ENCODE measurements around the gene SCN2B. TPM values are rescaled to one million over a fixed set of nuclear protein-coding genes. Genes with fewer than 3 reads are reported as not detected.

SCN2B gene
- total RNA-seq, 1 experiment from 2014 or later, result 0.20 TPM

DNA sequence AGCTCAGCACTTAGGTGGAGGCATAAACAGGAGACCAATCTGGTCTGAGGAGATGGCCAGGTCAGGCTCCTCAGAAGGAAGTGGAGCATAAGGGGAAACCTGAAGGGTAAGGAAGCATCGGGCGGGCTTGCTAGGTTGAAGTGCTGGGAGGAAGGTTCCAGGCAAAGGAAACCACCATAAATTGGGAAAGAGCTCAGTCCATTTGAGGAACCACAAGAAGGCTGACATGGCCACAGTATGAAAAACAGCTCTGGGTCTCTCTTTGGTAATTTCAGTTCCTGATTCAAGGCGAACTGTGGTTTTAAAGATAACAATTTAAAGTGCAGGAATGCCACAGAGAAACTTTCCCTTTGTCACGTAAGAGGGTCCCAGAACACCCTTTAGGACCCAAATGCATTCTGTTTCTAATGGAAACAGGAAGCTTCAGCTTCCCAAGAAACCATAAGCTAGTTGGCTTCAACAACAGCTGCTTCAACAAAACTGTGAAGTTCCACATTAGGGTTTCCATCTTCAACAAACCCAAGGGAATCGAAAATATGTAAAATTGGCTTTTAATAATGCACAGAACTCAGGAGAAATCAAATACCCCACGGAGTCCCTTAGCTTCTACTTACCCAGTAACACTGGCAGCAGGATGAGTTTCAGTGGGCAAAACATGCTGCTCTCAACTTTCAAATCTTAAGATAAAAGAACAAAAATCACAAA lies 37.9 kb upstream of the SCN2B start (continued):
- TF ChIP-seq, protein P1, sequence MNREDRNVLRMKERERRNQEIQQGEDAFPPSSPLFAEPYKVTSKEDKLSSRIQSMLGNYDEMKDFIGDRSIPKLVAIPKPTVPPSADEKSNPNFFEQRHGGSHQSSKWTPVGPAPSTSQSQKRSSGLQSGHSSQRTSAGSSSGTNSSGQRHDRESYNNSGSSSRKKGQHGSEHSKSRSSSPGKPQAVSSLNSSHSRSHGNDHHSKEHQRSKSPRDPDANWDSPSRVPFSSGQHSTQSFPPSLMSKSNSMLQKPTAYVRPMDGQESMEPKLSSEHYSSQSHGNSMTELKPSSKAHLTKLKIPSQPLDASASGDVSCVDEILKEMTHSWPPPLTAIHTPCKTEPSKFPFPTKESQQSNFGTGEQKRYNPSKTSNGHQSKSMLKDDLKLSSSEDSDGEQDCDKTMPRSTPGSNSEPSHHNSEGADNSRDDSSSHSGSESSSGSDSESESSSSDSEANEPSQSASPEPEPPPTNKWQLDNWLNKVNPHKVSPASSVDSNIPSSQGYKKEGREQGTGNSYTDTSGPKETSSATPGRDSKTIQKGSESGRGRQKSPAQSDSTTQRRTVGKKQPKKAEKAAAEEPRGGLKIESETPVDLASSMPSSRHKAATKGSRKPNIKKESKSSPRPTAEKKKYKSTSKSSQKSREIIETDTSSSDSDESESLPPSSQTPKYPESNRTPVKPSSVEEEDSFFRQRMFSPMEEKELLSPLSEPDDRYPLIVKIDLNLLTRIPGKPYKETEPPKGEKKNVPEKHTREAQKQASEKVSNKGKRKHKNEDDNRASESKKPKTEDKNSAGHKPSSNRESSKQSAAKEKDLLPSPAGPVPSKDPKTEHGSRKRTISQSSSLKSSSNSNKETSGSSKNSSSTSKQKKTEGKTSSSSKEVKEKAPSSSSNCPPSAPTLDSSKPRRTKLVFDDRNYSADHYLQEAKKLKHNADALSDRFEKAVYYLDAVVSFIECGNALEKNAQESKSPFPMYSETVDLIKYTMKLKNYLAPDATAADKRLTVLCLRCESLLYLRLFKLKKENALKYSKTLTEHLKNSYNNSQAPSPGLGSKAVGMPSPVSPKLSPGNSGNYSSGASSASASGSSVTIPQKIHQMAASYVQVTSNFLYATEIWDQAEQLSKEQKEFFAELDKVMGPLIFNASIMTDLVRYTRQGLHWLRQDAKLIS (CRISPR knock-in tag; IDR thresholded peaks at IDR 0.05; ENCODE audit: borderline replicate concordance), result no peak
- TF ChIP-seq, protein P2, sequence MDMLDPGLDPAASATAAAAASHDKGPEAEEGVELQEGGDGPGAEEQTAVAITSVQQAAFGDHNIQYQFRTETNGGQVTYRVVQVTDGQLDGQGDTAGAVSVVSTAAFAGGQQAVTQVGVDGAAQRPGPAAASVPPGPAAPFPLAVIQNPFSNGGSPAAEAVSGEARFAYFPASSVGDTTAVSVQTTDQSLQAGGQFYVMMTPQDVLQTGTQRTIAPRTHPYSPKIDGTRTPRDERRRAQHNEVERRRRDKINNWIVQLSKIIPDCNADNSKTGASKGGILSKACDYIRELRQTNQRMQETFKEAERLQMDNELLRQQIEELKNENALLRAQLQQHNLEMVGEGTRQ (CRISPR knock-in tag; IDR thresholded peaks at IDR 0.05), result no peak
- TF ChIP-seq, protein P3, sequence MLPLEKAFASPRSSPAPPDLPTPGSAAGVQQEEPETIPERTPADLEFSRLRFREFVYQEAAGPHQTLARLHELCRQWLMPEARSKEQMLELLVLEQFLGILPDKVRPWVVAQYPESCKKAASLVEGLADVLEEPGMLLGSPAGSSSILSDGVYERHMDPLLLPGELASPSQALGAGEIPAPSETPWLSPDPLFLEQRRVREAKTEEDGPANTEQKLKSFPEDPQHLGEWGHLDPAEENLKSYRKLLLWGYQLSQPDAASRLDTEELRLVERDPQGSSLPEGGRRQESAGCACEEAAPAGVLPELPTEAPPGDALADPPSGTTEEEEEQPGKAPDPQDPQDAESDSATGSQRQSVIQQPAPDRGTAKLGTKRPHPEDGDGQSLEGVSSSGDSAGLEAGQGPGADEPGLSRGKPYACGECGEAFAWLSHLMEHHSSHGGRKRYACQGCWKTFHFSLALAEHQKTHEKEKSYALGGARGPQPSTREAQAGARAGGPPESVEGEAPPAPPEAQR (CRISPR knock-in tag; IDR thresholded peaks at IDR 0.05), result no peak
- TF ChIP-seq ATF3 (CRISPR knock-in tag; conservative IDR thresholded peaks at IDR 0.05), result no peak
- TF ChIP-seq RELA (CRISPR knock-in tag; IDR thresholded peaks at IDR 0.05; ENCODE audit: borderline replicate concordance), result no peak
- TF ChIP-seq, protein P4, sequence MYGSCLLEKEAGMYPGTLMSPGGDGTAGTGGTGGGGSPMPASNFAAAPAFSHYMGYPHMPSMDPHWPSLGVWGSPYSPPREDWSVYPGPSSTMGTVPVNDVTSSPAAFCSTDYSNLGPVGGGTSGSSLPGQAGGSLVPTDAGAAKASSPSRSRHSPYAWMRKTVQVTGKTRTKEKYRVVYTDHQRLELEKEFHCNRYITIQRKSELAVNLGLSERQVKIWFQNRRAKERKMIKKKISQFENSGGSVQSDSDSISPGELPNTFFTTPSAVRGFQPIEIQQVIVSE (CRISPR knock-in tag; IDR thresholded peaks at IDR 0.05; ENCODE audit: borderline replicate concordance), result no peak
- no peak for TF ChIP-seq ZNF416 (CRISPR knock-in tag; IDR thresholded peaks at IDR 0.05)
- no peak for TF ChIP-seq TEAD4 (CRISPR knock-in tag; IDR thresholded peaks at IDR 0.05)
- no peak for TF ChIP-seq HMGXB4 (CRISPR knock-in tag; IDR thresholded peaks at IDR 0.05)
- no peak for TF ChIP-seq ZNF219 (CRISPR knock-in tag; IDR thresholded peaks at IDR 0.05; ENCODE audit: borderline replicate concordance)
- no peak for TF ChIP-seq ZNF263 (CRISPR knock-in tag; IDR thresholded peaks at IDR 0.05; ENCODE audit: low read depth)

- DNase-seq (ENCODE audit: low spot score) (no peak), ATAC-seq (no peak)
- H3K9me3 Mint-ChIP-seq, result peaks cover under 1% of the 10 kb centered on the region; the same call in 1 of the 2 replicates
- no peak for TF ChIP-seq ZNF138 (CRISPR knock-in tag; conservative IDR thresholded peaks at IDR 0.05)
- TF ChIP-seq ELF4 (CRISPR knock-in tag; IDR thresholded peaks at IDR 0.05; ENCODE audit: low read depth), result no peak
- no peak for TF ChIP-seq CREM (CRISPR knock-in tag; IDR thresholded peaks at IDR 0.05)
- TF ChIP-seq, protein P5, sequence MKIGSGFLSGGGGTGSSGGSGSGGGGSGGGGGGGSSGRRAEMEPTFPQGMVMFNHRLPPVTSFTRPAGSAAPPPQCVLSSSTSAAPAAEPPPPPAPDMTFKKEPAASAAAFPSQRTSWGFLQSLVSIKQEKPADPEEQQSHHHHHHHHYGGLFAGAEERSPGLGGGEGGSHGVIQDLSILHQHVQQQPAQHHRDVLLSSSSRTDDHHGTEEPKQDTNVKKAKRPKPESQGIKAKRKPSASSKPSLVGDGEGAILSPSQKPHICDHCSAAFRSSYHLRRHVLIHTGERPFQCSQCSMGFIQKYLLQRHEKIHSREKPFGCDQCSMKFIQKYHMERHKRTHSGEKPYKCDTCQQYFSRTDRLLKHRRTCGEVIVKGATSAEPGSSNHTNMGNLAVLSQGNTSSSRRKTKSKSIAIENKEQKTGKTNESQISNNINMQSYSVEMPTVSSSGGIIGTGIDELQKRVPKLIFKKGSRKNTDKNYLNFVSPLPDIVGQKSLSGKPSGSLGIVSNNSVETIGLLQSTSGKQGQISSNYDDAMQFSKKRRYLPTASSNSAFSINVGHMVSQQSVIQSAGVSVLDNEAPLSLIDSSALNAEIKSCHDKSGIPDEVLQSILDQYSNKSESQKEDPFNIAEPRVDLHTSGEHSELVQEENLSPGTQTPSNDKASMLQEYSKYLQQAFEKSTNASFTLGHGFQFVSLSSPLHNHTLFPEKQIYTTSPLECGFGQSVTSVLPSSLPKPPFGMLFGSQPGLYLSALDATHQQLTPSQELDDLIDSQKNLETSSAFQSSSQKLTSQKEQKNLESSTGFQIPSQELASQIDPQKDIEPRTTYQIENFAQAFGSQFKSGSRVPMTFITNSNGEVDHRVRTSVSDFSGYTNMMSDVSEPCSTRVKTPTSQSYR (CRISPR knock-in tag; IDR thresholded peaks at IDR 0.05), result no peak
- TF ChIP-seq ATF1 (CRISPR knock-in tag; IDR thresholded peaks at IDR 0.05), result no peak
- ChIA-PET POLR2A (interaction anchor here (0.5 kb wide), 1 partner anchor 949 kb away, joined by 7 read pairs; no protein-coding TSS in a partner anchor), CTCF (interaction anchor here (0.9 to 5.8 kb wide), 3 partner anchors 15 to 82 kb away, joined by 3 to 44 read pairs (median 5); no protein-coding TSS in a partner anchor)
- H3K27ac Mint-ChIP-seq, result no peak overlapping the region
- H3K4me1 Mint-ChIP-seq, result peaks cover 48% of the 10 kb centered on the region
- H3K36me3 Mint-ChIP-seq, result no peaks in the 10 kb centered on the region
- H3K4me3 Mint-ChIP-seq, result no peak overlapping the region
- peaks cover 9% of the 10 kb centered on the region for H3K27me3 Mint-ChIP-seq (ENCODE audit: low read depth)
Observed at GRCh38 chr11:118213781-118214180, 37.3 kb upstream of the SCN2B start.

Data from WTC11 (cell line).